ENCODE results near the gene RAD51B. TPM values are rescaled to one million over a fixed set of nuclear protein-coding genes. Genes with fewer than 3 reads are reported as not detected.

The RAD51B gene
- total RNA-seq, 1 experiment from 2014 or later: 14.2 TPM

DNA sequence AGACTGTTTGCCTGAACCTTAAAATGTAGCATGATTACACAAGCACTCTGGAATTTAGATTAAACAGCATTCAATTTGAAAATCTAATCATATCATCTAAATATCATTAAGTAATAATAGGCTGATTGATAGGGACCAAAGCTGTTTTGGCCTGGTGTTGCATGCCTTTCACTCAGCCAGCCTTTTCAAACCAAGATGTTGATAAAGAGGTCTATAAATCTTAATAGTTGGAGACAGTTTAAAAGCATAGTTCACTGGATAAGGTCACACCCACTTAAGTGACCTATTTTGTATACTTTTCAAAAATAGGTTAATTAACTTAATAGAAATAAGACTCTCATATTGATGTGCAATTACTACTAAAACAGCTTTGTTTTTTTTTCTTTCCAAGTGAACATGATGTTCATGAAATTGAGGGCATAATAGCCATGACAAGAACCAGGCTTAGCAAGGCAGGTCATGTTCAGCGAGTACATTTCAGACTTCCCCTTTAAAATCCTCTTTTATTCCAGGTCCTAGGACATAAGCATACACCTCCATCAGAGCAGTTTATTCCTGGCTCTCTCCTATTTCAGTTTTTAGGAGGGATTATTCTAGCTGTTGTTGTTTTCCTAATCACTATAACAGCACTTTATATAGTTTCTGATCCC, 349.0 kb downstream of the RAD51B start (continued):
- TF ChIP-seq, protein P1, sequence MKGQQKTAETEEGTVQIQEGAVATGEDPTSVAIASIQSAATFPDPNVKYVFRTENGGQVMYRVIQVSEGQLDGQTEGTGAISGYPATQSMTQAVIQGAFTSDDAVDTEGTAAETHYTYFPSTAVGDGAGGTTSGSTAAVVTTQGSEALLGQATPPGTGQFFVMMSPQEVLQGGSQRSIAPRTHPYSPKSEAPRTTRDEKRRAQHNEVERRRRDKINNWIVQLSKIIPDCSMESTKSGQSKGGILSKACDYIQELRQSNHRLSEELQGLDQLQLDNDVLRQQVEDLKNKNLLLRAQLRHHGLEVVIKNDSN (CRISPR knock-in tag; IDR thresholded peaks at IDR 0.05): no peak
- no peak for TF ChIP-seq MYBL2 (CRISPR knock-in tag; IDR thresholded peaks at IDR 0.05)

DNA sequence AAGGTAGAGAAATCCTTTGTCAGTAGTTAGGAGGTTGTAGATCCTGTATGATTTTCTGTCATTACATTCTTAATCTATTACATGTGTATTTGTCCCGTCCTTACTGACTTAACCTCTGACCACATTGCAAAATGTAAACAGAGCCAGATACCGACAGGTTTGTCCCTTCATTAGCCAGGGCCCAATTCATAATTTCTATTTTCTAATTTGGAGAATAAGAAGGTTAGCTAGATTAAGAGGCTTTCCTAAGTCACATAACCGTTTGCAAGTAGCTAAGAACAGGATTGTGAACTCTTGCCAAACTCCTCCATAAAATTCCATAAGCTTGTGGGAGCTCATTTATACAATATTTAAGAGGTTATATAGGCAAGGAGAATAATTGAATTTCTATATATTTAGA, 352.6 kb downstream of the RAD51B start:
- CTCF ChIA-PET: interaction anchor here (1.0 kb wide), 1 partner anchor 238 kb away, joined by 4 read pairs; no protein-coding TSS in a partner anchor
- Mint-ChIP-seq H3K36me3 (no peaks in the 10 kb centered on the region), H3K27me3 (ENCODE audit: low read depth) (no peaks in the 10 kb centered on the region), H3K27ac (no peak overlapping the region), H3K9me3 (no peaks in the 10 kb centered on the region), H3K4me3 (no peak overlapping the region), H3K4me1 (no peaks in the 10 kb centered on the region)
- POLR2A ChIA-PET: no interaction called here
- TF ChIP-seq ZNF671 (CRISPR knock-in tag; IDR thresholded peaks at IDR 0.05) (no peak), GABPB1 (CRISPR knock-in tag; IDR thresholded peaks at IDR 0.05) (peak; percentile 74)
- ATAC-seq (no peak), DNase-seq (ENCODE audit: low spot score) (no peak)

DNA sequence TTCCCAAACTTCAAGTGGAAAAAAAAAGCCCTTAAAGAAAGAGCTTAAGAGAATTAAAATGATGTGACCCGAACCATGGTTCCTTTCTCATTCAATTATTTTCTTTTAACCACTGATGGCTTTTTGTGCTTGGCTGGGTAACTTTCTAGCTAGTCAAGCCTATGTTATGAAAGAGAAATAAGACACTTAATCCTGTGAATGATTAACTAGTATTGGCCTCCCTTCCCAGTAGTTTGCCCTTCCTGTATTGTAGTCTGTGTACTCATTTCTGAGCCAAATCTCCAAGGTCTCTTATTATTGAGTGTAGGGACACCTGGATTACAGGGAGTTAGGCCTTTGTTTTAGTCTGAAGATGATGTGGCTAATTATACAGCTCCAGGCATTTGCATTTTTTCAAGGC, 353.0 kb downstream of the RAD51B start:
- no peaks in the 10 kb centered on the region for H3K27me3 Mint-ChIP-seq (ENCODE audit: low read depth)
- TF ChIP-seq, protein P2, sequence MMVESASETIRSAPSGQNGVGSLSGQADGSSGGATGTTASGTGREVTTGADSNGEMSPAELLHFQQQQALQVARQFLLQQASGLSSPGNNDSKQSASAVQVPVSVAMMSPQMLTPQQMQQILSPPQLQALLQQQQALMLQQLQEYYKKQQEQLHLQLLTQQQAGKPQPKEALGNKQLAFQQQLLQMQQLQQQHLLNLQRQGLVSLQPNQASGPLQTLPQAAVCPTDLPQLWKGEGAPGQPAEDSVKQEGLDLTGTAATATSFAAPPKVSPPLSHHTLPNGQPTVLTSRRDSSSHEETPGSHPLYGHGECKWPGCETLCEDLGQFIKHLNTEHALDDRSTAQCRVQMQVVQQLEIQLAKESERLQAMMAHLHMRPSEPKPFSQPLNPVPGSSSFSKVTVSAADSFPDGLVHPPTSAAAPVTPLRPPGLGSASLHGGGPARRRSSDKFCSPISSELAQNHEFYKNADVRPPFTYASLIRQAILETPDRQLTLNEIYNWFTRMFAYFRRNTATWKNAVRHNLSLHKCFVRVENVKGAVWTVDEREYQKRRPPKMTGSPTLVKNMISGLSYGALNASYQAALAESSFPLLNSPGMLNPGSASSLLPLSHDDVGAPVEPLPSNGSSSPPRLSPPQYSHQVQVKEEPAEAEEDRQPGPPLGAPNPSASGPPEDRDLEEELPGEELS (CRISPR knock-in tag; IDR thresholded peaks at IDR 0.05): no peak
- TF ChIP-seq OVOL2 (CRISPR knock-in tag; IDR thresholded peaks at IDR 0.05; ENCODE audit: borderline replicate concordance) (no peak), GABPB1 (CRISPR knock-in tag; IDR thresholded peaks at IDR 0.05) (no peak), RORB (CRISPR knock-in tag; IDR thresholded peaks at IDR 0.05) (no peak)
- H3K9me3 Mint-ChIP-seq: no peaks in the 10 kb centered on the region
- H3K36me3 Mint-ChIP-seq: no peaks in the 10 kb centered on the region
- ATAC-seq: no peak
- no peak overlapping the region for H3K27ac Mint-ChIP-seq
- no peak for DNase-seq (ENCODE audit: low spot score)
- CTCF ChIA-PET: interaction anchor here (0.6 to 1.0 kb wide), 2 partner anchors 25 to 238 kb away, joined by 3 to 4 read pairs; no protein-coding TSS in a partner anchor
- POLR2A ChIA-PET: no interaction called here
- H3K4me1 Mint-ChIP-seq: no peaks in the 10 kb centered on the region
- no peak overlapping the region for H3K4me3 Mint-ChIP-seq

DNA sequence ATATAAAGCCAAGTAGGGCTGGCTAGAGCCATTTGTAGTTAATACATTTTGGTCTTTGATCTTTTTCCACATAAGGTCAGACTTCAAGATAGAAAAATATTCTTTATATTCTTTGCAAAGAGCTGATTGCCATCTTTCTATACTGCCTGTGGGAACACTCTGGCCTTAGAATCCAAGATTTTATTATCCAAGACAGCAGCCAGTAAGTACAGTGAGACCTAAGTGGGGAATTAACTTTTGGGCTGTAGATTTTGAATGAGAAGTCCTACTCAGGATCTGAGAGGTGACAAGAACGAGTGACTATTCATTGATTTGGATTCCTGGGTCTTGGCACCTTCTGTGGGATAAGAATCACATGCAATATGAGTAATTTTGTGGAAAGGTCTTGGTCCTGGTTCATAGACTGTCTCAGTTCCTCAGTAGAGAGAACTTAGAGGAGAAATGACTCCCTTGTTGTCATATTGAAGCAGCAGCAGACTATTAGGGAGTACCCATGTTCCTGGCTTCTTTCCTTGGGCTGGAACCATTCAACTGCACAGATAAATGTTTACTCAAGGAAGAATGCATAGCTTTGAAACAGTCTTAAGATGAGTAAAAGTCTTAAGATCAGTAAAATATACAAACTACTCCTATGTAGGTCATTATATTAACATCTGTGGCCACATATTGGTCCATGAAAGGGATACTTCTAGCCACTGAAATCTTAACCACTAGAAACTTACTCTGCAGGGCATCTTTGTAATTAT, 353.8 kb downstream of the RAD51B start:
- no peak for TF ChIP-seq ELF4 (CRISPR knock-in tag; IDR thresholded peaks at IDR 0.05; ENCODE audit: low read depth)
- no peak for TF ChIP-seq JAZF1 (CRISPR knock-in tag; IDR thresholded peaks at IDR 0.05)
- H3K9me3 Mint-ChIP-seq: no peaks in the 10 kb centered on the region
- H3K4me3 Mint-ChIP-seq: no peak overlapping the region
- peaks cover 7% of the 10 kb centered on the region for H3K4me1 Mint-ChIP-seq
- no peaks in the 10 kb centered on the region for H3K36me3 Mint-ChIP-seq
- DNase-seq (ENCODE audit: low spot score): no peak
- no peak for ATAC-seq
- no peaks in the 10 kb centered on the region for H3K27me3 Mint-ChIP-seq (ENCODE audit: low read depth)
- no peak overlapping the region for H3K27ac Mint-ChIP-seq
- ChIA-PET CTCF (interaction anchor here (0.6 kb wide), 1 partner anchor 26 kb away, joined by 3 read pairs; no protein-coding TSS in a partner anchor), POLR2A (no interaction called here)

DNA sequence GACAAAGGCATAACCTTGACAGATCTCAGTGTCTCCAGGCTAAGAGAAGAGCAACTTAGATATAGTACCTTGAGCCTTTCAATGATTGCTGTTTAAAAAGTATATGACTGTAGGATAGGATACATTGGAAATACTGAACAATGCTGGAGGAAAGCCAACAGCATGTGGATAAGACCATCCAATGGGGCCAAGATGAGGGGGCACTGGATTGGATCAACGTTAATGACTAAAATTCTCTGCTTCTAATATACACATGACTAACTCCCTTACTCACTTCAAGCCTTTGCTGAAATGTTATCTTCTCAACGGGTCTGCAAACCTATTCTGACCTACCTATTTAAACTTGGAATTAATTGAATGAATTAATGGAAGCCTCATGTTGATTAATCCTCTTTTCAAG, 354.9 kb downstream of the RAD51B start:
- H3K36me3 Mint-ChIP-seq: no peaks in the 10 kb centered on the region
- ChIA-PET CTCF (no interaction called here), POLR2A (no interaction called here)
- TF ChIP-seq, protein P3, sequence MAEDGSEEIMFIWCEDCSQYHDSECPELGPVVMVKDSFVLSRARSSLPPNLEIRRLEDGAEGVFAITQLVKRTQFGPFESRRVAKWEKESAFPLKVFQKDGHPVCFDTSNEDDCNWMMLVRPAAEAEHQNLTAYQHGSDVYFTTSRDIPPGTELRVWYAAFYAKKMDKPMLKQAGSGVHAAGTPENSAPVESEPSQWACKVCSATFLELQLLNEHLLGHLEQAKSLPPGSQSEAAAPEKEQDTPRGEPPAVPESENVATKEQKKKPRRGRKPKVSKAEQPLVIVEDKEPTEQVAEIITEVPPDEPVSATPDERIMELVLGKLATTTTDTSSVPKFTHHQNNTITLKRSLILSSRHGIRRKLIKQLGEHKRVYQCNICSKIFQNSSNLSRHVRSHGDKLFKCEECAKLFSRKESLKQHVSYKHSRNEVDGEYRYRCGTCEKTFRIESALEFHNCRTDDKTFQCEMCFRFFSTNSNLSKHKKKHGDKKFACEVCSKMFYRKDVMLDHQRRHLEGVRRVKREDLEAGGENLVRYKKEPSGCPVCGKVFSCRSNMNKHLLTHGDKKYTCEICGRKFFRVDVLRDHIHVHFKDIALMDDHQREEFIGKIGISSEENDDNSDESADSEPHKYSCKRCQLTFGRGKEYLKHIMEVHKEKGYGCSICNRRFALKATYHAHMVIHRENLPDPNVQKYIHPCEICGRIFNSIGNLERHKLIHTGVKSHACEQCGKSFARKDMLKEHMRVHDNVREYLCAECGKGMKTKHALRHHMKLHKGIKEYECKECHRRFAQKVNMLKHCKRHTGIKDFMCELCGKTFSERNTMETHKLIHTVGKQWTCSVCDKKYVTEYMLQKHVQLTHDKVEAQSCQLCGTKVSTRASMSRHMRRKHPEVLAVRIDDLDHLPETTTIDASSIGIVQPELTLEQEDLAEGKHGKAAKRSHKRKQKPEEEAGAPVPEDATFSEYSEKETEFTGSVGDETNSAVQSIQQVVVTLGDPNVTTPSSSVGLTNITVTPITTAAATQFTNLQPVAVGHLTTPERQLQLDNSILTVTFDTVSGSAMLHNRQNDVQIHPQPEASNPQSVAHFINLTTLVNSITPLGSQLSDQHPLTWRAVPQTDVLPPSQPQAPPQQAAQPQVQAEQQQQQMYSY (CRISPR knock-in tag; IDR thresholded peaks at IDR 0.05): no peak
- TF ChIP-seq ZNF423 (CRISPR knock-in tag; IDR thresholded peaks at IDR 0.05) (no peak), ELF4 (CRISPR knock-in tag; IDR thresholded peaks at IDR 0.05; ENCODE audit: low read depth) (no peak)
- TF ChIP-seq, protein P4, sequence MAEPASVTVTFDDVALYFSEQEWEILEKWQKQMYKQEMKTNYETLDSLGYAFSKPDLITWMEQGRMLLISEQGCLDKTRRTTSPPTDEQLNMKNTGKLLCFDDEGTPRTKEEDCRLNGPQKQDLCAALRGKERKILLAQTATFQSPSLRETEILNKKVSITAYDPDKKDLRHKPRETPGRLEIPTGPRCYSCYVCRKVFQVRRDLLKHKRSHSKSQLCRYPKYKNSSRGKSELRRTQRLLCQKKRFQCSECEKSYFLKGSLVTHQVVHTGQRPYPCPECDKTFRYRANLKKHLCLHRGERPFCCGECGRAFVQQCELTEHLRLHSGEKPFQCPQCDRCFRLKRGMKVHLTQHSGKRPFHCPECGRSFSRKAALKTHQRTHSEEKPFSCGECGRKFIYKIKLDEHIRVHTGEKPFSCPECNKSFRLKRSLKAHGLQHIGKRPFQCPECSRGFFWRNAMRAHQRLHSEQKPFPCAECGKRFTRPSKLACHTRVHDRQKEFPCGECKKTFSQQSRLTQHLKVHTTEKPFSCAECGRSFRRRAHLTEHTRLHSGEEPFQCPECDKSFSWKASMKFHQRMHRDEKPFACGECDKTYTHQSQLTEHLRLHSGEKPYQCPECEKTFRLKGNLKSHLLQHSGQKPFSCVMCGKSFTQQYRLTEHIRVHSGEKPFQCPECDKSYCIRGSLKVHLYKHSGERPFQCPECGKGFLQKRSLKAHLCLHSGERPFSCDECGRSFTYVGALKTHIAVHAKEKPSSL (CRISPR knock-in tag; conservative IDR thresholded peaks at IDR 0.05): no peak
- TF ChIP-seq, protein P5, sequence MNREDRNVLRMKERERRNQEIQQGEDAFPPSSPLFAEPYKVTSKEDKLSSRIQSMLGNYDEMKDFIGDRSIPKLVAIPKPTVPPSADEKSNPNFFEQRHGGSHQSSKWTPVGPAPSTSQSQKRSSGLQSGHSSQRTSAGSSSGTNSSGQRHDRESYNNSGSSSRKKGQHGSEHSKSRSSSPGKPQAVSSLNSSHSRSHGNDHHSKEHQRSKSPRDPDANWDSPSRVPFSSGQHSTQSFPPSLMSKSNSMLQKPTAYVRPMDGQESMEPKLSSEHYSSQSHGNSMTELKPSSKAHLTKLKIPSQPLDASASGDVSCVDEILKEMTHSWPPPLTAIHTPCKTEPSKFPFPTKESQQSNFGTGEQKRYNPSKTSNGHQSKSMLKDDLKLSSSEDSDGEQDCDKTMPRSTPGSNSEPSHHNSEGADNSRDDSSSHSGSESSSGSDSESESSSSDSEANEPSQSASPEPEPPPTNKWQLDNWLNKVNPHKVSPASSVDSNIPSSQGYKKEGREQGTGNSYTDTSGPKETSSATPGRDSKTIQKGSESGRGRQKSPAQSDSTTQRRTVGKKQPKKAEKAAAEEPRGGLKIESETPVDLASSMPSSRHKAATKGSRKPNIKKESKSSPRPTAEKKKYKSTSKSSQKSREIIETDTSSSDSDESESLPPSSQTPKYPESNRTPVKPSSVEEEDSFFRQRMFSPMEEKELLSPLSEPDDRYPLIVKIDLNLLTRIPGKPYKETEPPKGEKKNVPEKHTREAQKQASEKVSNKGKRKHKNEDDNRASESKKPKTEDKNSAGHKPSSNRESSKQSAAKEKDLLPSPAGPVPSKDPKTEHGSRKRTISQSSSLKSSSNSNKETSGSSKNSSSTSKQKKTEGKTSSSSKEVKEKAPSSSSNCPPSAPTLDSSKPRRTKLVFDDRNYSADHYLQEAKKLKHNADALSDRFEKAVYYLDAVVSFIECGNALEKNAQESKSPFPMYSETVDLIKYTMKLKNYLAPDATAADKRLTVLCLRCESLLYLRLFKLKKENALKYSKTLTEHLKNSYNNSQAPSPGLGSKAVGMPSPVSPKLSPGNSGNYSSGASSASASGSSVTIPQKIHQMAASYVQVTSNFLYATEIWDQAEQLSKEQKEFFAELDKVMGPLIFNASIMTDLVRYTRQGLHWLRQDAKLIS (CRISPR knock-in tag; IDR thresholded peaks at IDR 0.05; ENCODE audit: borderline replicate concordance): no peak

More for the DNA sequence above, 354.9 kb downstream of the RAD51B start:
- H3K27ac Mint-ChIP-seq: no peak overlapping the region
- H3K27me3 Mint-ChIP-seq (ENCODE audit: low read depth): no peaks in the 10 kb centered on the region
- H3K9me3 Mint-ChIP-seq: no peaks in the 10 kb centered on the region
- peaks cover 15% of the 10 kb centered on the region for H3K4me1 Mint-ChIP-seq
- H3K4me3 Mint-ChIP-seq: no peak overlapping the region
- no peak for DNase-seq (ENCODE audit: low spot score)
- no peak for ATAC-seq
